Glomerular visceral epithelial cell (primary cell): Measurements from ENCODE around the gene NCK1.

Experiments used
- DNase-seq: peaks from one replicate; pipeline ENCODE4 v3.0.0-alpha.2; 2016; ENCODE audit errors: extremely low spot score

NCK1 gene

DNA sequence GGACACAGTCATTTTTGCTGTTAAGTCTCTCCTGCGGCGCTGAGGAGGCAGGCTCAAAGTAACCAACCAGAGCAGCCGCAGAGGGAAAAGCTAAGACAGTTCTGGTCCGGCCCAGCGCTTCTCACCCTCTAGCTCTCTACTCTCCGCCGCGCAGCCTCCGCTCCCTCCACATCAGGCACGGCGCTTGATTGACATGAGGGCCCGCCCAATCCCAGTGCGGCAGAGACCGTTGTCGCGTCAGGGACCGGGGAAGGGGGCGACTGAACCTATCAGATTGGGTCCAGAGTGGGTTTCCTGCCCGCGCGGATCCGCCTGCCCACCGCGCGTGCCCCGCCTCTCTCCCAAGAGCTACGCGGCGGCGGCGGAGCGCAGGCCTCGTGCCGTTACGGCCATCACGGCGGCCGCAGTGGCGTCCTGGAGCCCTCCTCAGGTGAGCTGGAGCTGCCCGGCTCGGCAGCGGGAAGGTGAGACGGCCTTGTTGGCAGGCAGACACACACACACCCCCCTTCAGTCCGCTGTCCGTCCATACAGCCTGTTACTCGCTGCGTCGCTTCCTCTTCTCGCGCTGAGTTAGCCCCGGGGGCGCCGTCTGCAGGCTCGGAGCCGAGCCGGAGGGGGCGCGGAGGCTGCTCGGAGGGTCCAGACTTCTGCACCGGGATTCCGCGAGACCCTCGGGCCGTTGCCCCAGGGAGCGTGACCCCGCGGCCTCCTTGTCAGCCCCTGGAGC, at the start of gene NCK1:
Gene NCK1 (plus strand): TSS at position 319 of the 727 bp plus-strand sequence. CDS start 65,794 bp downstream, outside the sequence.
- DNase-seq = peak; percentile 97

DNA sequence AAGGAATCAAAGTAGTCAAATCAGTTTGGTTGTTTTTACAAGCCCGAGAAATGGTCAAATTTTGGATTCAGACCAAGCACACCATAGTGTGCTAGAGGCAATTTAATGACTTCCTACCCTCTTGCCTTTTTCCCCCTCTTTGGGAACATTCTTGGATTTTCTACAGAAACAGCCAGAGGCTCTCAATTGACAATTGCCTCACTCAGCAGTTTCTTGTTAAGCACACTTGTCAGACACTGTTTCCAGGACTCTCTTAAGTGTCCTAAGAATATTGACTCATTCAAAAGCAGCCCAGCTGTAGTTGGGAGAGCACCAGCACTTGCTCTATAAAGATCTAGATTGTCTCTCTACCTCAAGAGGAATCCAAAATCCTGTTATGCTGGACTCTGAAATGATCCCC, 44.6 kb upstream of the NCK1 start:
- DNase-seq = no peak

- DNase-seq = peak; percentile 85
Measured at GRCh38 chr3:136818191-136818768, 43.7 kb upstream of the NCK1 start.

GRCh38 chr3:136818769-136819391, 43.1 kb upstream of the NCK1 start, which contains the start of gene SLC35G2:
Gene SLC35G2 (plus strand): TSS chr3:136819126. CDS start chr3:136854461, 35,335 bp downstream.
- DNase-seq = peak; percentile 65

DNA sequence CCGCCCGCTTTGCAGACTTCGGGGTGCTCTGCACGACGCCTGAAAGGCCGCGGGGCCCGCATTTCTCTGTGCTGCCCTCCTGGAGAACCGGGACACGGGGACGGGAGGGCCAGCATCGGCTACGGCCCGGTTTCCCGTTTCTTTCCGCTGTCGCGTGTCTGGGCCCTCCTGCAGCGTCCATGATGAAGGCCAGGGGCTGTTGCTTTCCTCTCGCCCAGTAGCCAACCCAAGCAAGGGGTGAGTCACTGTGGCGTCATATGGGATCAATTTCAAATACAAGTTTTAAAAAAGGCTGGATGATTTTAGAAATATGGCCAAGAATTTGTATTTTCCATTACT, 42.6 kb upstream of the NCK1 start:
- DNase-seq = peak; percentile 41

- DNase-seq = peak; percentile 44
Measured at GRCh38 chr3:136819731-136820679, 42.0 kb upstream of the NCK1 start.

DNA sequence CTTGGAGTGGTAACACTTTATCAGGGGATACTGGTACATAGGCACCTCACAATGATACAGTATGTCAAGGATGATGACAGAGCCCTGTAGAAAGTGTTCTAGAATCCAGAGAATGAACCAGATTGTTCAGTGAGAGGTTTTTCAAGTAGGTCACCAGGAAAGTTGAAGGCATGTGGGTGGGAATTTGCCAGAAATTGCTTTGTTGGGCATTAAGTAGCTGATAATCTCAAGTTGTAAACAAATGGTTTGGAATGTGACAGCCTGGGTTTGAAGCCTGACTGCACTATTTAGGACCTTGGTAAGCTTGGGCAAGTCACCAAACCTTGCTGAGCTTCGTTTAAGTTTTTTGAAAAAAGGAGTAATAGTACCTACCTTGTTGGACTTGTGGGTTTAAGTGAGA, 30.5 kb upstream of the NCK1 start:
- DNase-seq = no peak

DNA sequence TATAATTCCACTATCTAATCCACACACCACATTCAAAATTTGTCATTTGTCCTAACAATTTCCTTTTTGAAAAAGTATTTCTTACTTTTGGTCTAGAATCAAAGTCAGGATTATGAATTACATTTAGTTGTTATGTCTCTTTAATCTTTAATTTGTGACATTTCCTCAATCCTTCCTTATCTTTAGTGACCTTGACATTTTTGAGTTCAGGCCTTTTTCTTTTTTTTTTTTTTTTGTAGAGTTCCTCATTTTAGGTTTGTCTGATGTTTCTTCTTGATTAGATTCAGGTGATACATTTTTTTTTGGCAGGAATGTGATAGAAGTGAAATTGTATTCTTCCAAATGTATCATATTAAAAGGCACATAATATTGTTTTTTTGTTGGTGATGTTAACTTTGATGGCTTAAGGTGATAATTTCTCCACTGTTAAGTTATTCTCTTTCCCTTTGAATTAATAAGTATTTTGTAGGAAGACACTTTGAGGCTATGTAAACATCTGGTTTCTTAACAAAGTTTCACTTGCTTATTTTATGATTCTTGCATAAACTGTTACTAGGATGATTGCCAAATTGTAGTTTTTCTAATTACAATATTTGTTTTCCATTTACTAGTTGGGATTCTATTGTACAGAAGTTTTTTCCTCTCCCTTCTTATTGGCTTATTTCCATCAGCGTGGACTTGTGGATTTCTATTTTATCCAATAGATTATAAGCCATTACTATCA, 26.8 kb upstream of the NCK1 start:
- no peak for DNase-seq

- DNase-seq = no peak
Measured at GRCh38 chr3:136835813-136836510, 26.0 kb upstream of the NCK1 start.

DNA sequence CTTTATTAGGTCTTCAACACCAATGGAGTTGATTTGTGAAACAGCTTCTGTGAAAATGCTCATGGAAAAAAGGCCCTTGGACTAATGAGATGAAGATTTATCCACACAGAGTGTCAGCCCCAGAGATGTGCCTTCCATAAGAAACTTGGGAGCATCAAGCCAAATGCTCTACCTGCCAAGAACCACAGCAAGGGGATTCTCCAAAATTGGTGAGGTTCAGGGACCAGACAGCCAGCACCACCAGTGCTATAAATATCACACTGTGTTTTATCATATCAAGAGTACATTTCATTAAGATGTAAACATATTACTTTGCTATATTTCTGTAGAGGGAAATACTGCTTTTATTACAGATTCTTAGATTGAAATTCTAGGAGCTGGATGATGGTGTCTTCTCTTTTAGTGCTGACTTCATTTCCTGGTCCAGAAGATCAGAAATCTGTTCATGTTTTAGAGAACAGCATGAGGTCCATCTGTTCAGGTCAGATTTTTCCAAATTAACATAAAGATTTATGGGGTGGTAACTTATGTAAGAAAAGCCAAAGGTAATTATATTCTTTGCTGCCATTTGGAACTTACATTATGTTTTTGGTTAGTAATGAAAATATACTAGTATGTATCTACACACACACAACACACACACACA, 25.4 kb upstream of the NCK1 start:
- DNase-seq = no peak

DNA sequence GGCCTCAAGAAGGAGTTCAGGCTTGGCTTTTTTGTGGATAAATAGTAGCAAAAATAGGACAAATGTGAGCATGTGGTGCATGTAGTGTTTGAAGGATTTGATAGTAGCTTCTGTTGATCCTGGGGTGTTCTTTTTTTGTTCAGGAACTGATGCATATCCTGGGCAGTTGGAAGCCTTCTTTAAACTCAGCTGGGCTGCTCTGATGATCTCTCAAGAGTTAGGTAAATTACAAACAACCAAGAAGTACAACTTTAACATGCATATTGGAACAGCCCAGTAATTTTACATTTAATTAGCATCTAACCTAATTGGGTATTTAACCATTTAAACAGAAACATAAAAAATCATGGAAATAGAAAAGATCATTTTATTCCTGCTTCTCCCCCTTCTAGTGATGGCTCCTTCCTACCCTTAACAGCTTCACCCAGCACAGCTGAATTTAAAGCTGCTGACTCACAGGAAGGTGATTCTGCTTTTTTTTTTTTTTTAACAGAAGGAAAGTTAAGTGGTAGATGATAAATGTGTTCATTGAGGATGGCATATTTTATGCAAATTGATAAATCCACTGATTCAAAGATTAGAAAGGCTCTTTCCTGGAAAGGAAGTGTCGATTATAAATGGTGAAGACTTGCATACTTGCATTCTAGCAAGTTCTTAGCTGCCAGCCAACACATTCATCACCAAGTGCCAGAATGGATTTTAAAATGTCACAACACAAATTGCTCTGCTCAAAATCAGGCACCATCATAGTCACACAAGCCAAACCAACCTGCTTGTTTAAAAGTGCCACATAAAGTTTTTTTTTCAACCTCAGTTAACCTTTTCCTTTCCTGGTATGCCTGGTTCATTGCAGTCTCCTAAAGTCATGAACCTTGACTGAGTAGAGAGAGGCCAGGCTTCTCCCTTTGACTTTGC, 23.1 kb upstream of the NCK1 start:
- peak; percentile 37 for DNase-seq

DNA sequence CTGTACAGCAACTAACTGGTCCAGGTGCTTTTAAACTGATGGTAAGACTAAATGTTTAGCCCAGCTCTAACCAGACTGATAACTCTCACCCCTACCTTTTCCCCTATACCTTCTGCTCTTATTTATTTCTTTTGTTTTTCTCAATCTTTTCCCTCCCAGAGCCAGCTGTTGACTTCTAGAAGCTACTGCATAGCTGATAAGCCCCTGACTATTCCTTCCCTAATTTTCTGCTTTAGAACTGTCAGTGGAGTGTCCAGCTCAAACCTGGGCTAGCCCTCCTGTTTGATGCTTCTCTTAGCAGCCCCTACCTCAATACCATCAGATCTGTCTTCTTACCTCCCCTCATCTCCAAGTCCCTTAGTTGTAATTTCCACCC, 22.5 kb upstream of the NCK1 start:
- DNase-seq = no peak

GRCh38 chr3:136840252-136840651, 21.8 kb upstream of the NCK1 start:
- DNase-seq = no peak

GRCh38 chr3:136842294-136842693, 19.7 kb upstream of the NCK1 start:
- DNase-seq = no peak

GRCh38 chr3:136844724-136845123, 17.3 kb upstream of the NCK1 start:
- DNase-seq = no peak

DNA sequence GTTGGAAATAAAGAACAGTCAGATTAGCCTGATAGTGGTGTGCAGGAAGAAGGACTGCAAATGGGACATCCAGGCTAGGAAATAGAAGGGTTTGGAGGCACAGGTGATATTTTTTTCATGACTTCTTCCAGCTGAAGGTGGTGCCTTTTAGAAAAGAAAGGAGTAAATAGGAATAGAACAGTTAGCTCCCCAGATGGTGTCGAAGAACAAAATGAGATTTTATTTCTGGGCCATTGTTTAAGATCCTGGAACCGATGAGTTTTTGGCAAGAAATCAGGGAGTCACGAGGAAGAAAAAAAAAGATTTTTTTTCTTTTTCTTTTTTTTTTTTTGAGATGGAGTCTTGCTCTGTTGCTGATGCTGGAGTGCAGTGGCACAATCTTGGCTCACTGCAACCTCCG, 9.8 kb upstream of the NCK1 start:
- no peak for DNase-seq

DNA sequence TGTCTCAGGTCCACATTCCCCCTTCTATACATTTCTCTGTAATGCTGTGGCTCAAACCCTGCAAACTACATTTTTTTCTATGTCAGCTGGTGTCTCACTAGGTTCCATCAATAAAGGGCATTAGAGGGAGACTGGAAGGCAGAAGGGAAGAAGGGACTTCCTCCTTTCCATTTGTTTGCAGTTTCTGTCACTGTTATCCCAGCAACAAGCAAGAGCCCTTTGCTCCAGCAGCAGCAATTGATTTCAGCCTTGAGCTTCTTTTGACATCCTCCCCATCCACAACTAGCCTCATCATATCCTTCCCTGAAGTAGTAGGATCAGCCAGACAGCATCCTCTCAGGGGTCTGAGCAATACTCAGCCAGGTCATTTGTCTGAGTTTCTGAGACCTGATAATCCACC, 5.3 kb upstream of the NCK1 start:
- no peak for DNase-seq

- no peak for DNase-seq
Measured at GRCh38 chr3:136858381-136858780, 3.6 kb upstream of the NCK1 start.

DNA sequence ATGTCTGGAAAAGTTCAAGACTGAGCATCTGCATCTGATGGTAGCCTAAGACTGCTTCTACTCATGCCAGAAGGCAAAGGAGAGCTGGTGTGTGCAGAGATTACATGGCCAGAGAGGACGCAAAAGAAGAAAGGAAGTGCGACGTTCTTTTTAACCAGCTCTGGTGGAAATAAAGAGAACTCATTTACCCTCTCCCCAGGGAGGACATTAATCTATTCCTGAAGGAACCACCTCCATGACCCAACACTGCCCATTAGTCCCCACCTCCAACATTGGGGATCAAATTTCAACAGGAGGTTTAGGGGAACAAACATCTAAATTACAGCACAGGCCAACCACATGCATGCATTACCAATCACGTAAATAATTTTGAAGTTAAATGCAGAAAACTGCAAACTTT, 1.5 kb upstream of the NCK1 start:
- DNase-seq = no peak
